Suppressor macrophage treated with lipopolysaccharide for 4 hours (primary cell): Measurements from ENCODE around the gene CNGA3.
"Not testable (repeated sequence)": the region's sequence is repeated elsewhere in the genome, so short reads cannot be mapped to it uniquely, and the experiment has no call there.

ENCODE experiments used
- DNase-seq: peaks from one replicate; pipeline ENCODE4 v3.0.0-alpha.2; 2020

Gene CNGA3

DNA sequence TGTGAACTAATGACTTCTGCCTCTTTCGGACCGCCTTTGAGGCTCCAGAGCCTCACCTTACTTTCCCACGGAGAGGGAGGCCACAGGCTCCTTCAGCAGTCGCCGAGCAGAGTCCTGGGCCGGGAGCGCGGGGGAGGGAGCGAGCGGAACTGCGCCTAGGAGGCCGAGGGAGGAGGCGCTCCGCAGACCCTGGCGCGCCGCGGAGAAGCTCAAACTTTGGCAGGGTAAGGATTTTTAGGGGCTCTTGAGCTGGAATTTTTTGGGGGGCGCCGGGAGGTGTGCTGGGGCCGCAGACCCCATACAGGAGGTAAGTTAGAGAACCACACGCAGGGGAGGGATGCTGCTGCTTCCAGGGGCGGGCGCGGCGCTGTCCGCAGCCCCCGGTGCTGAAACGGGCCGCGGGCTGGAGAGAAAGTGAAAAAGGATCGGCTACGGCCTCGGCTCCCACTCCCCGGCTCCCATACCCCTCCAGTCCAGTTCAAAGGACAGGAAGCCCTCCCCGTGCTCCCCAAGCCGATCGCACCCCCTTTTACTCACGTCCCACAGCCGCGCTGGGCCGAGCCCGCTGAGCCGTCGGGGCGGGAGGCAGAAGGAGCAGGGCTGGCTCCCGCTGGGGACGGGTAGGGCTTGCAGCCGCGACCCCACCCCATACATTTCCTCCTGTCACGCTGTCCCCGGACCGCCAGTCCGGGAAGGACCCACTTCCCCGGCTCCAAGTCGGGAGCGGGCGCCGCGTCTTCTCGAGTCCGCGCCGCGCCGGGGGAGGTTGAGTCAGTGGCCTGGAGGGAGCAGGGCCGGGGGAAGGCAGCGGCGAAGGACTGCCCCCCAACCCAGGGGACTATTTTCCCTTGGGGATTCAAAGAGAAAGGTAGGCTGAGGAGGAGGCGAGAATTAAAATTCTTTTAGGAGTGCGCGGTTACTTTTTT lies at the start of gene CNGA3:
CNGA3 (plus strand) TSS at position 146 of the 926 bp plus-strand sequence. CDS start 23,520 bp downstream, outside the sequence.
- DNase-seq: no peak

DNA sequence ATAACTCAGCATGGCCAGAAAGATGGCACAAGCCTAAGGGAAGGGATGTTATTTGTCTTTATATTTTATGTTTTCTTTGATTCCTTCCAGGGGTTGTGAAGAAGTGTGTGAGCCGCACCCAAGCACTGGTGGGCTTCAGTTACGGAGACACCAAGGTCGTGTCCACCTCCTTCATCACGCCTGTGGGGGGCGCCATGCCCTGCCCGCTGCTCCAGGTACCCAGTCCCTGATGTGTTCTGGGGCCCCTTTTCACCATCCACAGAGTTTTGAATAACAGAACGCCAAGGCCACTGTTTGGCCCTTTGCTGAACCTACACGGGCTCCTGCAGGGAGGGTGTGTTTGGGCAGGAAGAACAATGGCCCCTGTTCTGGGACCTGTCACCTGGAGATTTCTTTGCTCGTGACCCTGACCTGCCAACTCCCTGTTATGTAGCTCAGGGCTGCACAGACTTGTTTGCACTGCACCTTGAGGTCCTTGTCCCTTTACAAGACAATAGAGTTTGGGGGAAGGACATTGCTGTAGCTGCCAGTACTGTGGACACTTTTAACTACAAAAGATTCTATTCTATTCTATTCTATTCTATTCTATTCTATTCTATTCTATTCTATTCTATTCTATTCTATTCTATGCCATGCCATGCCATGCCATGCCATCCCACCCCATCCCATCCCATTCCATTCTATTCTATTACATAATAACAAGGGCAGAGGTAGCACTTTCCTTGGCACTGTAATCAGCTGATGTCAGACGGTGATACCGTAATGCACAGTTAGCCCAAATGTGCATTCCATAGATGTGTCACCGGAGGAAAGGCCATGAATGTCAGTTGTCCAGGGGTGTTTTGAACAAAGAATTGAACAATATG lies 48.2 kb upstream of the CNGA3 start:
- DNase-seq: no peak

DNA sequence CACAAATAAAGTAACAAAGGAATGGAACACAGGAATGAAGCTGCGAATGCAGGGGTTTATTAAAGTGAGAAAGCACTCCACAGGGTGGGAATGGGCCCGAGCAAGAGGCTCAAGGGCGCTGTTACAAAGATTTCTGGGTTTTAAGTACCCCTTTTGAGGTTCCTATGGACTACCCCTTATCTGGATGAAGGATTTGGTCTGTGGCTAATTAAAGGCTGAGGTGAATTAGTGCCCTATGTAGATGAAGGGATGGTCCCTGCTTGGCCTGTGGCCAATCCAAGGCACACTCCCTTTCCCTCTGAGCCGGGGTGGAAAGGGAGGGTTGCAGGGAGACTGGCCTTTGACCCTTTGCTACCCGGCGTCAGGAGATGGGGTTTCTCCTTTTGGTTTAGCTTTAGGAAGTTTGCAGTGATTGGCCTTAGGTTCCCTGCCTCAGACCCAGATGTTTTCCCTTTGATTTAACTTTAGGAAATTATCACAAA lies 47.5 kb upstream of the CNGA3 start:
- DNase-seq: no peak

DNA sequence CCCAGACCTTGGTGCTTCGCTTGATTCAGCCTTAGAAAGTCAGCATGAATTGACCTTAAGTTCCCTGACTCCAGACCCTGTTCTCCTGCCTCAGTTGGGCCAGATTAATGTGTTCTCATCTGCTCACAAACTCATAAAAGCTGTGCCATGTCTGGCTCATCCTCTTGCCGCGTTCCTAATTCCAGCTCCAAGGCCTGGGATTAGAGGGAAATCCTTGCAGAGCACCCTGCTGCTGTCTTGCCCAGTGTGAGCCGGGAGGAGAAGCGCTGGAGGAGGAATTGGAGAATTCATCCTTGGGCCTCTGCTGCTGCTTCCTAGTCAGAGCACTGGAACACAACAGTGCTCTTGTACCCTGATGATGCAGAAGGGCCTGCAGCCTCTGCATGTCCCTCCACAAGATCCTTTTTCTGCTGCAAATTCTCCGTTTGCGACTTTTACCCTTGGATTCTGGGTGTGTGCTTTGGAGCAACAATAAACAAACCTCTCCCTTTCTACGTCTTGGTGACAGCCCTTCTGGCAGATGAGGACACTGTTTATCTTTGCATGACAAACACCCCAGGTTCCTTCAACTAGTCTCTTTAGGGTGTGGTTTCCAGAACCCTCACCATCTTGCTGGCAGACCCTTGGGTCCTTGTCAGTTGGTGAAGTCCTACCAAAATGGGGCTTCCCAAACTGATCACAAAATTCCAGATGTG lies 46.9 kb upstream of the CNGA3 start:
- no peak for DNase-seq

GRCh38 chr2:98300141-98300874 lies 45.9 kb upstream of the CNGA3 start:
- DNase-seq: no peak

DNA sequence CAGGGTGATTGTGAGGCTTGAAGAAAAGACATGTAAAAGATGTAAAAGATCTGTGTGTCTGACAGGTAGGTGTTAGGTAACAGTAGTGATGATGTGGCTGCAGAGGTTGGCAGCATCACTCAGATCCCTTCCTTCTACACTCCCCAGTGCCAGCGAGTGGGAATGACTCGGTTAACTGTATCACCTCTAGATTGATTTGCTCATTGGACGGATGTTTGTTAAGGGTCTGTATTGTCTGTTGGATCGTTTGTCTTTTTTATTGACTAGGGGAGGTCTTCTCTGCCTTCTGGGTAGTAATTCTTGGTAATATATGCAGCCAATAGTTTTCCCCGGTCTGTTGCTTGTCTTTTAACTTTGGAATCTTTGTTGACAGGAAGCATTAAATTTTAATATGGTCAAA lies 44.8 kb upstream of the CNGA3 start:
- no peak for DNase-seq

DNA sequence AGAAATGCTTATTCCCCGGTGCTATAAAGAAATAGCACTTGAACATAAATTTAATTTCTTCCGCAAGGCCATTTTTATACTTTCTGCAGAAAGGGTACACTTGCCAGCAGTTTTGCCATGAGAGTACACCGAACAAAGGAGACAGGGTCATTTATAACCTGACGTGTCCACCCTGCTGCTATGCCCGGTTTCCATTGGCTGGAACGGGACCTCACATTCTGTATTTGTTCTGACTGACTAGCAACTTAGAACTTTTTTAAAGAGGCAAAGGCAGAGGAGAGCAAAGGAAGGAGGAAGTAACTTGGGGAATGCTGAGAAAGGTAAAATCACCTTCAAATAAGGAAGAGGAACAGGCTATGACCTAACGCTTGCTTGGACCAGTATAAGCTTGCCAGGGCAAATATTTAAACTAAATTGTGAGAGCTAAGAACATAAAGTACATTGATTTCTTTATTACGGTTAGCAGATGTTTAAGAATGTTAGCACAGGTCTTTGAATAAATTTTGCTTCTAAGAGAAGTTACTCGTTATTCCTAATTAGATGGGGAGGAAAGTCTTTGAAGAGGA lies 39.0 kb upstream of the CNGA3 start:
- not testable (repeated sequence) for DNase-seq

GRCh38 chr2:98308068-98308467 lies 38.2 kb upstream of the CNGA3 start:
- no peak for DNase-seq

DNA sequence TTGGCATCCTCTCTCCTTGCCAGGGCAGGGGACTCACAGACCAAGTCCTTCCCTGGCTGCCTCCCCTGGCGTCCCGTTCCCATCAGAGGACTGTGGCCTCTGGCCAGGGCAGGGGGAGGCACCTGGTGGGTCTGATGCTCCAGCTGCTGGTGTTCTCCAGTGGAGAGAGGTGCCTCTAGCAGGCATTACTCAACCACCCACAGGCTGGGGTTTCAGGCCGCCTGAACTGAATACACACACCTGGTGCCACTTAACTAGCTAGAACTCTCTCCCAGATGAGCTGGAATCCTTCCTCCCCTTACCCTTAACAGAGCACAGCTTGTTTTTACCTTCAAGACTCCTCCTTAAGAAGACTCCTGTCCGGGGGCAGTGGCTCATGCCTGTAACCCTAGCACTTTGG lies 37.7 kb upstream of the CNGA3 start:
- DNase-seq: no peak

DNA sequence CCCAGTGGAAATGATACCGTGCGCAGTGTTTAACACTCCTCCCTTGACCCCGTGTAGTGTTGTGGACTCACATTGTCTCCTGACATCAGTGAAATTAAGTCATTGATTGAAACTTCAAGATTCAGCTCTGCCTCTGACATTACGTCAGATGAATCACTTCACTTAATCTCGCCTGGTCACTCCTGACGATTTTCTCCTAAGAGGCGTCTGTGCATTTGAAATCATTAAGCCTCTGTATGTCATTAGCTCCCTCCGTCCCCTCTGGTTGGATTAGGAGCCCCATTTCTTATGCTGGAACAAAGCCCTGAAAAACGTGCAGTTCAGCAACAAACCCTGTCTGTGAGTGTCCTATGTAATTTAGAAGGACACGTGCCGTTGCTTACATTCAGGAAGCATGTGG lies 36.7 kb upstream of the CNGA3 start:
- DNase-seq: no peak

GRCh38 chr2:98310010-98310409 lies 36.2 kb upstream of the CNGA3 start:
- DNase-seq: no peak

DNA sequence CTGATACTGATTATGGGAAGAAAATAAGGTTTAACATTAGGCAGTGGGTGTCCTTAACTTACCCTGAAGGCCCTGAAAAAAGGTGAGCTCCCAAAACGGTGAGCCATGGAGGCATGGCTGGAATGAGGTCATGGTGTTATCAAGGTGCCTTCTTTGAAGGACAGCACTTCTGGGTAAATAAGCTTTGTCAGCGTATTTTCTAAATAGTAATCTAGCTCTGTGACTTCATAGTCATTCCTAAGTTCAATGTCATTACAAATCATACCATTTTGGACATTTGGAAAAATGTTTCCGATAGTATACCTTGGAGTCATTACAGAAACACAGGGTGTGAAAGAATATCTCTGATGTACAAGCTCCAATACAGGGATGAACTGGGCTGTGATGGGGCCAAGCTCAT lies 35.2 kb upstream of the CNGA3 start:
- no peak for DNase-seq

DNA sequence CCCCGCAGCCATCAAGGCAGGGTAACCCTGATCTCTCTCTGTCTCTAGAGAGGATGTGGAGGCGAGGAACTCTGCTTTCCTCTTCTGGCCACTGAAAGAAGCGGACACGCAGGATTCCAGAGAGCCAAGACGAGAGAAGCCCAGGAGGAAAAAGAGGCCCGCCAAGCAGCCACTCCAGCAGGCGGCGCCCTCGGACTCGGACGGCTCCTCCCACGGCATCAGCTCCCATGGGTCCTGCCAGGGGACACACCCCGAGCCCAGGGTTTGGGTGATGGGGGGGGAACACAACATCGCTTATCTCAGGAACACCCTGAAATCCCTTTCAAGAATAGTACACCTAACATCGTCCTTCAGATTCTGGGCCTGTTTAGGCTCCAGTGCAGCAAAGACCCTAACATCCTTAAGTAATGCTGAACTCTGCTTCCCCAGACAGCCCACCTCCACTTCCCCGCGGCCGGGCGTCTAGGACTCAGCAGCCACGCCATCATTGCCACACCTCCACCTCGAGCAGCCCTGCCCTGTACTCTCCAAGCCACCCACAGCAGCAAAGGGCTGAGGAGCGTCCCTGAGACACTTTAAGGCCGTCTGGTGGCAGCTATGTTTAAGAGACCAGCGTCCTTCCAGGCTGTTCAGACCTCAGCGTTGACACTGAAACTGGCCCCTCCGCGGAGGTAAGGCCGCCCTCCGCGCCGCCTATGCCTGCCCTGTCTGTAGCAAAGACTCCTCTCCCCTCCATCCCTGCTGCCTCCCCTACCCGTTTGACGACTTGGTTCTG lies 34.3 kb upstream of the CNGA3 start:
- no peak for DNase-seq

DNA sequence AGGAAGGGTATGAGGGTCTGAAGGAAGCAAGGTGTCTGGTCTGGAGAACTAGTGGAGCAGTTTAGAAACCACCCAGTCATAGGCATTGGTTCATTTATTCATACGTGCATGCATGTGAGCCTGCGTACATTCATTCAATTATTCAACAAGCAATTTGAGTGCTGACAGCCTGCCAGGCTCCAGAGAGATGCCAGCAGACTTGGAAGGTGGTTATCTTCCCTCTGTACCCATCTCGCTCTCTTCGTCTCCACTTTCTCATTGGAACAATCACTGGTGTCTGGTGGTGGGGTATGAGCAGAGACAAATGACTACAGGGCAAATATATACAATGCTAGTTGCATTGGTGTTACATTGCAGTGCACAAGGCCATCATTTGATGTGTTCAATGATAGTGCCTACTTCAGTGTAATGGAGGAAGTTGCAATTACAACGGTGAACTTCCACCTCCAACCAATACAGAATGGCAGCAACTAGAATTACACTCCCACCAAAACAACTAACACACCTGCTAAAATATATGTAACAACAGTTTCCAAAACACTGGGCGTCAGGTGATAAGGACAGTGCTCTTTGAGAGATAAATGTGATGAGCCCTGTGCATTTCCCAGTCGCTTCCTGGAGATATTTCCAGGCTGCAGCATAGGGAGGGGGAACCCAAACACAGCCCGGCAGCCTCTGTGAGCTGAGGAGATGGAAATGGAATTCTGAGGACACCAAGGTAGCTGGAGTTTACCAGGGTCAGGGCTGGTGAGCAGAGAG lies 32.6 kb upstream of the CNGA3 start:
- no peak for DNase-seq

DNA sequence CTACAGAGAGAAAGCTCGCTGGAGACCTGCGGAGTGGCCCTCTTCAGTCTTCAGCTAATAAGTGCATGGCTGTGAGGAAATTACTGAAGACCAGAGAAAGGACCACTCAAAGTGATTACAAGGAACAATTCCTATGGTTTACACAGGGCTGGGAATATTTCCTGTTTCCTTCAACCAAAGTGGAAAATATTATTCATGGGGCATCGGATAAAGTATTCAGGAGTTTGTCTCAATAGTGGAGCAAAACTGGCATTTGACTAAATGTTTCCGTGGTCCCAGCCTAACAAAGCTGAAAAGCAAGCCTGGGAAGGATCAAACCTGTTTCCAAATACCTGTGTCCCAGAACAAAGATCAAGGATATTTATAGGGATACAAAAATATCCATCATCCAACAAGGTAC lies 32.0 kb upstream of the CNGA3 start:
- no peak for DNase-seq

DNA sequence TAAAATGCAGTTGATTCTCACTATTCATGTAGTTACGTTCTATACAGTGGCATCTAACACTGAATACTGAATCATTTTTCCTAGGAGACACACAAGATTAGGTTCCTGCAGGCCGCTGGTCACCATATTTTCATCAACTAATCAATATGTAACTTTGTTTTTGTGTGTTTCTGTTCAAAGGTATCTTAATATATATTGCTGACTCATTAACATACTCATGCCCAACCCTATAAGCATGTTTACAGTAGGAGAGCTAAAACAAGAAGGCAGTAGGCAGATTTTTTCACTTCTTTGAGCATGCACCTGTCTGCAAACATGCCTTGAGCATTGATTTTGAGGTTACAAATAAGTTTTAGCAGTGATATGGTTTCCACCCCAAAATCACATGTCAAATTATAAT lies 30.3 kb upstream of the CNGA3 start:
- no peak for DNase-seq

- no peak for DNase-seq
These were observed 29.0 kb upstream of the CNGA3 start for GRCh38 chr2:98317214-98317613.

- not testable (repeated sequence) for DNase-seq
These were observed 26.1 kb upstream of the CNGA3 start for GRCh38 chr2:98320171-98320570.

- DNase-seq: no peak
These were observed 22.1 kb upstream of the CNGA3 start for GRCh38 chr2:98324181-98324580.

- no peak for DNase-seq
These were observed 18.5 kb upstream of the CNGA3 start for GRCh38 chr2:98327776-98328175.
